Stimulated activated CD4-positive, alpha-beta T cell treated with anti-CD3 and anti-CD28 coated beads, Interleukin-1b, Interleukin-23, amount 100 ng/mL, for 48 hours (primary cell): ENCODE measurements around the gene CDHR3.
"Not testable (repeated sequence)": the region's sequence is repeated elsewhere in the genome, so short reads cannot be mapped to it uniquely, and the experiment has no call there.

Source experiments
- DNase-seq: peaks from one replicate; pipeline ENCODE4 v3.0.0-alpha.2; 2020

The CDHR3 gene

GRCh38 chr7:105962353-105962752 is 711 bp upstream of the CDHR3 start:
- DNase-seq = no peak

GRCh38 chr7:105971845-105972244 is 8.8 kb downstream of the CDHR3 start:
- DNase-seq = no peak

DNA sequence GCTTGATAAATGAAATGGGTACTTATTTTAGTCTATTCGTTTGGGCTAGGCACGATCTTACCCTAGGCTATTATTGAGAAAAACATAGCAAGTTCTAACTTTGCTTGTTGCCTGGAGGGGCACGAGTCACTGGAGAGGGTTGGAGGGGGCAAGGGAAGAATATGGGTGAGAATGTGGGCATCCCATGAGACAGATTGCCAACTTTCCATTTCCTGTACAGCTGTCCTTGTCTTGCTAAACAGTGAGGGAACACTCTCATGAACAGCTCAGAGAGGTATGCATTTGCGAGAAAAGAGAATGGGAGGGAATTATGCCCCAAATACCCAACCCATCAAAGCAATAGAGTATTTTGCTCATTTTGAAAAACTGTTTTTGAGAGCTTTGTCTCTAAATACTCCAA is 9.2 kb downstream of the CDHR3 start:
- DNase-seq = no peak

GRCh38 chr7:105974471-105974870 is 11.4 kb downstream of the CDHR3 start:
- no peak for DNase-seq

GRCh38 chr7:105975770-105976417 is 12.8 kb downstream of the CDHR3 start:
- DNase-seq = no peak

- no peak for DNase-seq
Observed at GRCh38 chr7:105976868-105977267, 13.8 kb downstream of the CDHR3 start.

DNA sequence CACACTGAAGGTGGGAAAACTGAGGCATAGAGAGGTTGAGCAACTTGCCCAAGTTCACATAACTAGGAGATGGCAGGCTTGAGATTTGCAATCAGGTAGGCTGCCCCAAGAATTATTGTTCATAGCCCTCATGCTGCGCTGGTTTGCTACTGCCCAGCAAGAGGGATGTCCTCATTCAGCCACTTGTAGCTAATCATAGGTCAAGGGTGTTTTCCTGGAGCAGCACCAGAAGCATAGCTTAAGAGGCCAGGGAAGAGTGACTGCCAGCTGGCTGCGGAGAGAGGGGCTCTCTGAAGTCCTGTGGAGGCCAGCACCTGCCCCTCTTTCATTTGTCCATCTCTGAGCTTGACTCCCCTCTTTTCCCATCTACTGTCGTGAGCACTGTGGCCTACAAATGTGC is 15.0 kb downstream of the CDHR3 start:
- DNase-seq = no peak

- DNase-seq = no peak
Observed at GRCh38 chr7:105978974-105979373, 15.9 kb downstream of the CDHR3 start.

GRCh38 chr7:105979405-105979804 is 16.3 kb downstream of the CDHR3 start:
- no peak for DNase-seq

GRCh38 chr7:105980645-105981396 is 17.8 kb downstream of the CDHR3 start:
- no peak for DNase-seq

GRCh38 chr7:105982388-105982787 is 19.3 kb downstream of the CDHR3 start:
- no peak for DNase-seq

GRCh38 chr7:105984808-105985207 is 21.7 kb downstream of the CDHR3 start:
- not testable (repeated sequence) for DNase-seq

DNA sequence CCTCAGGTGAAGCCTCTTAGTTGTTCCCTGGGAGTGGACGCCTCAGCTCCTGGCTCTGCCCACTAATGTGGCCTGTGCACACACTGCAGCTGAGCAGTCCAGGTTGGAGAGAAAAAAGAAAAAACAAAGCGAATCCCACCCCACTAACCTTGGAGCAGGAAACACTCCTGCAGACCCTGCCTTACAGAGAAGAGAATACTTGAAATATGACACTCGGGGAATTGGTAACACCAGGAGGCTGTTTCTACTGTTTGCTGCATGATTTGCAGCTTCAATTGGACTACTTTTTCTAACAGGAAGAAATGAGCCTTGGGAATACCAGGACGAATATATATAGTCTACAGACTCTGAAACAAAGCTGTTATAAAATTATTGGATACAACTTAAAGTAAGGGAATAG is 22.2 kb downstream of the CDHR3 start:
- DNase-seq = no peak

DNA sequence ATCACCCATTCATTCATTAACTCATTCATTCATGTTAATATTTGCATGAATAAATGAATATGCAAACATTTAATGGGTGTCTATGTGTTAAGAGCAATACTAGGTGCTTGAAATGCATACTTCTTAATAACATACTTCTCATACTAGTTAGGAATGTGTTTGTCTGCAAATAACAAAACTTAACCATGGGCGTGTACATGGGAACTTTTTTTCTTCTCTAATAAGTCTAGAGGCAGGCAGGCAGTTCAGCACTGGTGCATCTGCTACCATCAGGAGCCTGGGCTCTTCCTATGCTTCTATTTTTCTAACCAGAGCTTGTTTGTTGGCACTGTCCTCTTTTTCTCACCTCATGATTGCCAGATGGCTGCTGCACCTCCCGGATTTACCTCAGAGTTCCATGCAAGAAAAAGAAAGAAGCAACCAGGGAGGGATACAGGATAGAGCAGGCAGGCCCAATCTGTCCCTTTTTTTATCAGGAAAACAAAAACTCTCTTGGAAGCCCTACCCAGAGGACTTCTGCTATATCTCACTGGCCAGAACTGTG is 22.7 kb downstream of the CDHR3 start:
- DNase-seq = no peak

- DNase-seq = no peak
Observed at GRCh38 chr7:105987046-105987445, 24.0 kb downstream of the CDHR3 start.

DNA sequence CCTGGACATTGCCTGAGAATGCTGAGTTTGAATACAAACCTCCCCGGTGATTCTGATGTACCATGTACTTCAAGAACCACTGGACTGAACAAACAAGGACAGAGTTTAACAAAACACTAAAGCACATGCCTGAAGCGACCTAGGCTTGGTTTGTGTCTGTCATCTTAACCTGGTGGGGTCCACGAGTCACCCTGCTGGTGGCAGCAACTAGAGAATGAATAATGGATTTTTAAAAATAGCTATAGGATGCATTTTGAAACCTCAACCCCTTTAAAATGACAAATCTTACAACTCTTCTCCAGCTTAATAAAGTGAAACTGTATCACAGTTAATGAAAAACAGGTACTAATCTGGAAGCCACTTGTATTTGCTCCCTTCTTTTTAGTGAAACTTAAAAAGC is 25.2 kb downstream of the CDHR3 start:
- DNase-seq = no peak

- DNase-seq = no peak
Observed at GRCh38 chr7:105989191-105989590, 26.1 kb downstream of the CDHR3 start.

DNA sequence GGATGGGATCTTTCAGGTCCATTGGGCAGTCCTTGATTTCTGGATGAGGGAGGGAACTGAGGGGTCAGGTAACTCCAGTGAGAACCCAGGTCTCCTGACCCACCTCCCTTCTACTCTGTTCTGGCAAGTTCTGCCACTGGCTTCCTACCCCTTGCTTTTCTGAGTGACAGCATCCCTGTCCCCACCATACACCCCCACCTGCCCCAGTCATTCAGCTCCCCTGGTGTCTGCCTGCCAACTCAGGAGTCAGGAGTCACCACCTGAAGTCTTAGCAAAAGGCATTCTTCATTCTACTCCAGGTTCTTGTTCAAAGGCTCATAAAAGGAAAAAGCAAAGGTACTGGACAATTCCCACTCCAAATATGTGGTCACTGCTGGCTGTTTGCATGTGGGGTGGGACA is 26.6 kb downstream of the CDHR3 start:
- no peak for DNase-seq

DNA sequence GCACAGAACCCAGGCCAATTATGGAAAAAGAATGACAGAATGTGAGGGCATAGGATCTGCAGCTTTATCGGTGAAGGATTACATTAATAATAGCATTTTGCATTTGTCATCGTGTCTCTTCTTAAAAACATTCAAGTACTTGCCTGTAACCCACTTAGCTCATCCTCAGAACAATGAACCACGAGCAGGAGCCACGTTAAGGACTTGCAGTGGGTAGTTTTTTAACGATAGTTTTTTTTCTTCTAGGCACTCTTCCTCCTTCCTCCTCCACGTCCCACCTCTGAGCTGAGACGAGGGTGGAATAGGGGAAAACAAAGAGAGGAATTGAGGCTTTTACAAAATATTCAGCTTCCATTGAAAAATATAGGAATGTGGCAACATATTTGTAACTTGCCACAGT is 27.1 kb downstream of the CDHR3 start:
- no peak for DNase-seq

DNA sequence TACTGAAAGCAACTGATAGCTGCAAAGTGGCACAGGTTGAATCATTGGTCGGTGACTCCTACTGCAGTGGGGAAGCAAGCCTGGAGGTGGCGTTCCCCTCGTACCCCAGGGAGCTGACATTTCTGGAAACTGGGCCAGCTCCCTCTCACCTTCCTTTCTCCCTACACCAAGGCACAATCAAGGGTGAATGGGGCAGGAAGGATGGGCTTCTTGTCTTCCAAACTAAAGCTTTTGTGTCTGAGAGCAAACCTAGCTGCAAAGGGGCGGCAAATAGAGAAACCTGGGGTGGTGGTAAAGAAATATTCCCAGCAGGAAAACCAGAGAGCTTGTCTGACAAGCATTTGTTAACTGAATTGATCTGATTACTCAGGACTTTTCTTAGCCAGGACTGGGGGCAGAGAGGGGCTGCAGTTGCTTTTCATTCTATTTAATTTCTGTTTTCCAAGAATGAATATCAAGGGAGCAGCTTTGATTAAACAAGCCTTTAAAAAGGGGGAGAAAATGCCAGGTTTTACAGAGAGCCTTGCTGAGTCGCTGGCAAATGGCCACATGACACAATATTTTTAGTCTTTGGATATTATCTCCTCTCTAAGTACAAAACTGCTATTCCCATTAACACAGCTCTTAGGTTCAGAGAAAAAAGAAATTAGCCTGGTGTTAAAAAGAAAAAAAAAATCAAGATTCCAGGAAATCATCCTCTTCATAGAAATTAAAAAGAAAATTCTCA is 27.8 kb downstream of the CDHR3 start:
- DNase-seq = no peak

GRCh38 chr7:105992905-105993304 is 29.8 kb downstream of the CDHR3 start:
- DNase-seq = no peak

DNA sequence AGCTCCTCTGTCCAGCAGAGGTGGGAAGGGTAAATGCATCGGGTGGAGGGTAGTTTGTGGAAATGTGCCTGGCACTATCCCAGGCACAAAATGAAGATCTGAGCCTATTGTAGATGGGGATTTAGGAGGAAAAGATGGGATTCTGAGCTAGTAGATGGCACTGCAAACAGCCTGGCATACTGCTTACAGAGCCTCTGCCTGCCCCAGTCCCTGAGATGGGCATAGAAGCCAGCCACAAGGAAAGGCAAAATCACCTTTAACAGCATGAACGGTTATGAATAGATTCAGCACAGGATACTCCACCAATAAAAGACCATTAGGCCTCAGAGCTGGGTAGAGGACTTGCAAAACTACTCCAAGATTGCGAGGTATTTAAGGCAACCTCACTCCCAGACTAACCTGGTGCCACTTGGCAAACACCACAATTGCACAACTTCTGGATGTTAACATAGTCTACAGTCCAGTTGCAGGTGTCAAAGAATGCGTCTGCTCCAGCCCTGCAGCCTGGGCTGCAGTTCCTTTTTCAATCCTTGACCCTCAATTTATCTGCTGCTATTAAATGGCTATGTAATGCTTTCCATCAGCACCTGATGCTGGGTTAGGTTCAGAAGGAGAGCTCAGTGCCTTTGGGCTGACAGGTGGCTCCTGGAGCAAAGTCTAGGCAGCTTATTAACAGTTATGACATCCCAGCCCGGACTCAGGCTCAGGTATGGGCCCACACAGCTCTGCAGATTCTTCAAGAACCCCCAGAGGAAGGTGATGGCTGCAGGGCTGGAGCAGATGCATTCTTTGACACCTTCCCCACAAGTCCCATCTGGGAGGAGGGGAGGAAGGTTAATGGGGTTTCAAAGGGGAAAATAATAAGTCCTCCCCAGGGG is 34.0 kb downstream of the CDHR3 start:
- no peak for DNase-seq

GRCh38 chr7:105999256-105999655 is 36.2 kb downstream of the CDHR3 start:
- DNase-seq = no peak
